GM10266 (cell line): Measurements from ENCODE around the gene ZMYM1.

Source experiments
- DNase-seq: peaks from one replicate; pipeline ENCODE4 v3.0.0; 2012; ENCODE audit errors: extremely low spot score
- CTCF ChIP-seq: IDR thresholded peaks from 2 replicates; pipeline ENCODE4 v1.5.1; 2012; ENCODE audit warnings: mild to moderate bottlenecking, low read depth; ENCODE audit not compliant: control insufficient read depth, insufficient read depth; ENCODE audit errors: missing control alignments

Gene ZMYM1

GRCh38 chr1:35151220-35151619, 72.0 kb downstream of the ZMYM1 start:
- no peak for TF ChIP-seq CTCF

GRCh38 chr1:35164893-35165292, 85.7 kb downstream of the ZMYM1 start:
- no peak for DNase-seq
- TF ChIP-seq CTCF, result no peak

More at GRCh38 chr1:35151220-35151619, 72.0 kb downstream of the ZMYM1 start:
- no peak for DNase-seq
